Fibroblast of skin of left quadriceps (primary cell): ENCODE results near the gene SYT14.
"Not testable (repeated sequence)": the region's sequence is repeated elsewhere in the genome, so short reads cannot be mapped to it uniquely, and the experiment has no call there.

ENCODE experiments used
- DNase-seq, 2 experiments: peaks; one replicate each; pipeline ENCODE4 v3.0.0-alpha.2; 2013; ENCODE audit warnings: low read depth in 2 of 2

SYT14 gene

GRCh38 chr1:210117198-210117597, 179.2 kb downstream of the SYT14 start:
- DNase-seq: no peak

GRCh38 chr1:210117681-210118170, 179.7 kb downstream of the SYT14 start:
- DNase-seq: no peak

- DNase-seq: no peak
These were observed 185.4 kb downstream of the SYT14 start for GRCh38 chr1:210123383-210123782.

- DNase-seq: peak; percentile 69 to 70
These were observed 186.0 kb downstream of the SYT14 start for GRCh38 chr1:210123924-210124589.

GRCh38 chr1:210124736-210125135, 186.7 kb downstream of the SYT14 start:
- peak; percentile 17 to 25 for DNase-seq

- peak; percentile 59 to 68 for DNase-seq
These were observed 187.1 kb downstream of the SYT14 start for GRCh38 chr1:210125143-210125542.

GRCh38 chr1:210129092-210129491, 191.1 kb downstream of the SYT14 start:
- DNase-seq: no peak

- no peak for DNase-seq
These were observed 191.7 kb downstream of the SYT14 start for GRCh38 chr1:210129759-210130158.

- DNase-seq: peak in 1 of 2 experiments; percentile 16
These were observed 194.6 kb downstream of the SYT14 start for GRCh38 chr1:210132582-210132981.

GRCh38 chr1:210143465-210144062, 205.5 kb downstream of the SYT14 start:
- DNase-seq: peak; percentile 35 to 42

- no peak for DNase-seq
These were observed 206.7 kb downstream of the SYT14 start for GRCh38 chr1:210144736-210145135.

- no peak for DNase-seq
These were observed 213.1 kb downstream of the SYT14 start for GRCh38 chr1:210151052-210151672.

- DNase-seq: no peak
These were observed 221.2 kb downstream of the SYT14 start for GRCh38 chr1:210159211-210159610.

- DNase-seq: no peak
These were observed 232.2 kb downstream of the SYT14 start for GRCh38 chr1:210170220-210170619.

- no peak for DNase-seq
These were observed 236.1 kb downstream of the SYT14 start for GRCh38 chr1:210174133-210174532.

- no peak for DNase-seq
These were observed 247.0 kb downstream of the SYT14 start for GRCh38 chr1:210185063-210185462.

- DNase-seq: peak; percentile 17 to 26
These were observed 250.0 kb downstream of the SYT14 start for GRCh38 chr1:210187849-210188606.

- DNase-seq: no peak
These were observed 251.4 kb downstream of the SYT14 start for GRCh38 chr1:210189426-210189825.

GRCh38 chr1:210195635-210196160, 257.7 kb downstream of the SYT14 start:
- DNase-seq: no peak

- DNase-seq: not testable (repeated sequence)
These were observed 258.2 kb downstream of the SYT14 start for GRCh38 chr1:210196266-210196665.

GRCh38 chr1:210198840-210199239, 260.8 kb downstream of the SYT14 start:
- no peak for DNase-seq
